C1 segment of cervical spinal cord (tissue), 14 donors: ENCODE measurements around the gene CDC42EP2.

Source experiments
- DNase-seq, 14 donors: peaks; one replicate each; lab custom pipeline; 2025; lab: John Stamatoyannopoulos, UW

CDC42EP2 gene

GRCh38 chr11:65297026-65297672 is 17.5 kb upstream of the CDC42EP2 start:
- no peak for DNase-seq

GRCh38 chr11:65298131-65298535 is 16.5 kb upstream of the CDC42EP2 start:
- DNase-seq, result peak in 12 of 14 donors; percentile 22 to 76 (median 54)

GRCh38 chr11:65298655-65299179 is 15.9 kb upstream of the CDC42EP2 start:
- DNase-seq, result peak in 6 of 14 donors; percentile 35 to 61 (median 48)

- DNase-seq, result no peak
Measured at GRCh38 chr11:65300621-65301275, 13.9 kb upstream of the CDC42EP2 start.

- peak in 4 of 14 donors; percentile 17 to 54 (median 48) for DNase-seq
Measured at GRCh38 chr11:65301491-65302329, 13.0 kb upstream of the CDC42EP2 start.

GRCh38 chr11:65303555-65303954 is 11.1 kb upstream of the CDC42EP2 start:
- no peak for DNase-seq

GRCh38 chr11:65304110-65304509 is 10.6 kb upstream of the CDC42EP2 start:
- DNase-seq, result no peak

- DNase-seq, result no peak
Measured at GRCh38 chr11:65304613-65305012, 10.1 kb upstream of the CDC42EP2 start.

GRCh38 chr11:65305501-65306268 is 9.0 kb upstream of the CDC42EP2 start:
- DNase-seq, result no peak

GRCh38 chr11:65307298-65308229 is 7.1 kb upstream of the CDC42EP2 start:
- no peak for DNase-seq

- no peak for DNase-seq
Measured at GRCh38 chr11:65308281-65308891, 6.3 kb upstream of the CDC42EP2 start.

GRCh38 chr11:65309006-65309405 is 5.7 kb upstream of the CDC42EP2 start:
- no peak for DNase-seq

- peak in 2 of 14 donors; percentile 19 to 25 for DNase-seq
Measured at GRCh38 chr11:65310215-65310614, 4.5 kb upstream of the CDC42EP2 start.

- no peak for DNase-seq
Measured at GRCh38 chr11:65310736-65311135, 3.9 kb upstream of the CDC42EP2 start.

- DNase-seq, result no peak
Measured at GRCh38 chr11:65311170-65311678, 3.4 kb upstream of the CDC42EP2 start.

- peak in 13 of 14 donors; percentile 33 to 88 (median 60) for DNase-seq
Measured at GRCh38 chr11:65315204-65315865, 669 bp downstream of the CDC42EP2 start.

GRCh38 chr11:65315866-65316226 is 1.2 kb downstream of the CDC42EP2 start:
- DNase-seq, result no peak

GRCh38 chr11:65316227-65317024 is 1.8 kb downstream of the CDC42EP2 start:
- DNase-seq, result no peak
